C4-2B (cell line): Measurements from ENCODE around the gene PIAS4.

Experiments used
- H3K27ac ChIP-seq: fragments of 450-650 bp; 2 replicates; pipeline ENCODE4 v1.5.1; 2017
- CTCF ChIP-seq: fragments of 450-650 bp; conservative IDR thresholded peaks from 2 replicates; pipeline ENCODE4 v1.5.1; 2017; ENCODE audit warnings: mild to moderate bottlenecking
- ZFX ChIP-seq: fragments of 450-650 bp; IDR thresholded peaks from 2 replicates; pipeline ENCODE4 v1.6.1; 2017

PIAS4 gene

GRCh38 chr19:4087787-4088679, 80.5 kb downstream of the PIAS4 start:
- TF ChIP-seq ZFX (no peak), CTCF (no peak)
- H3K27ac ChIP-seq = no peak overlapping the region

- H3K27ac ChIP-seq = no peak overlapping the region
- TF ChIP-seq CTCF (no peak), ZFX (no peak)
Observed at GRCh38 chr19:4088975-4089374, 81.4 kb downstream of the PIAS4 start.
